Adipocyte (in vitro differentiated cells): Measurements from ENCODE around the gene IL4.
"Not testable (repeated sequence)": the region's sequence is repeated elsewhere in the genome, so short reads cannot be mapped to it uniquely, and the experiment has no call there.

Source experiments
- DNase-seq: peaks from one replicate; pipeline ENCODE4 v3.0.0-alpha.2; 2015; ENCODE audit warnings: low read depth
- H3K27me3 ChIP-seq: replicated peaks from 2 replicates; pipeline ENCODE4 v1.7.0; 2013; ENCODE audit warnings: mild to moderate bottlenecking, low read length, moderate library complexity; ENCODE audit not compliant: control insufficient read depth, insufficient read depth
- H3K36me3 ChIP-seq: 2 replicates; pipeline ENCODE4 v1.7.0; 2013; ENCODE audit warnings: low read length, mild to moderate bottlenecking, moderate library complexity; ENCODE audit not compliant: control insufficient read depth, insufficient read depth, severe bottlenecking
- H3K4me1 ChIP-seq: 2 replicates; pipeline ENCODE4 v1.7.0; 2013; ENCODE audit warnings: mild to moderate bottlenecking, low read length, moderate library complexity; ENCODE audit not compliant: control insufficient read depth, insufficient read depth
- H3K4me3 ChIP-seq: 2 replicates; pipeline ENCODE4 v1.7.0; 2013; ENCODE audit warnings: mild to moderate bottlenecking, low read length, moderate library complexity
- H3K9ac ChIP-seq: 2 replicates; pipeline ENCODE4 v1.7.0; 2013; ENCODE audit warnings: mild to moderate bottlenecking, low read length, moderate library complexity
- H3K9me3 ChIP-seq: 2 replicates; pipeline ENCODE4 v1.7.0; 2013; ENCODE audit warnings: mild to moderate bottlenecking, low read length, moderate library complexity; ENCODE audit not compliant: control insufficient read depth

The IL4 gene

DNA sequence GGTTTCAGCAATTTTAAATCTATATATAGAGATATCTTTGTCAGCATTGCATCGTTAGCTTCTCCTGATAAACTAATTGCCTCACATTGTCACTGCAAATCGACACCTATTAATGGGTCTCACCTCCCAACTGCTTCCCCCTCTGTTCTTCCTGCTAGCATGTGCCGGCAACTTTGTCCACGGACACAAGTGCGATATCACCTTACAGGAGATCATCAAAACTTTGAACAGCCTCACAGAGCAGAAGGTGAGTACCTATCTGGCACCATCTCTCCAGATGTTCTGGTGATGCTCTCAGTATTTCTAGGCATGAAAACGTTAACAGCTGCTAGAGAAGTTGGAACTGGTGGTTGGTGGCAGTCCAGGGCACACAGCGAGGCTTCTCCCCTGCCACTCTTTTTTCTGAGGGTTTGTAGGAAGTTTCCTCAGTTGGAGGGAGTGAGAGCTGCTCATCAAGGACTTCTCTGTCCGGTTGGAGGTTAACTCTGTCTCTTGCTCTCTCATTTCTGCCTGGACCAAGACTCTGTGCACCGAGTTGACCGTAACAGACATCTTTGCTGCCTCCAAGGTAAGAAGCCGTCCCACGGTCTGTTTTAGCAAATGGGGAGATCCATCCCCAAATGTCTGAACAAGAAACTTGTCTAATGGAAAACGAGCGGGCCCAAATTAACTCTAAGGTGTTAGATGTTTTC, at the start of gene IL4:
IL4 (plus strand) TSS at position 51 of the 692 bp plus-strand sequence; CDS start at position 113, 62 bp downstream.
- Histone ChIP-seq H3K9me3 (no peaks in the 10 kb centered on the region), H3K4me3 (peak within 1 kb of the TSS; percentile 72), H3K27me3 (peaks cover 3% of the 10 kb centered on the region), H3K4me1 (peaks cover 29% of the 10 kb centered on the region), H3K36me3 (no peaks in the 10 kb centered on the region), H3K9ac (peak within 1 kb of the TSS; percentile 57)
- DNase-seq = no peak

DNA sequence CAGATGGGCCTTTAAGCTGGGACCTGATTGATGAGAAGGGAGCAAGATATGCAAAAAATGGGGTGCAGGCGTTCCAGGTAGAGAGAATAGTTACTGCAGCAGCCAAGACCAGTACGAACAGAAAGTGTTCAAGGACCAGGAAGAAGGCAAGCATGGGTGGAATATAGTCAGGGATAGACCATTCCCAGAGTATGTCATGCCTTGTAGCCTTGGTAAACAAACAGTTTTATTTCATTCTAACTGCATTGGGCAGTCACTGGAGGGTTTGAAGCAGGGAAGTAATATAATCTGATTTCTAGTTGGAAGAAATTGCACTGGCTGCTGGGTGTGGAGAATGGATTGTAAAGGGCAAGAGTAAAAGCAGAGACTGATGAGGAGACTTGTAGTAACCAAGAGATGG, 46.3 kb upstream of the IL4 start:
- DNase-seq = no peak
- Histone ChIP-seq H3K36me3 (peaks cover 39% of the 10 kb centered on the region), H3K27me3 (no peaks in the 10 kb centered on the region), H3K9ac (no peak overlapping the region), H3K4me3 (no peak overlapping the region), H3K9me3 (no peaks in the 10 kb centered on the region), H3K4me1 (no peaks in the 10 kb centered on the region)

DNA sequence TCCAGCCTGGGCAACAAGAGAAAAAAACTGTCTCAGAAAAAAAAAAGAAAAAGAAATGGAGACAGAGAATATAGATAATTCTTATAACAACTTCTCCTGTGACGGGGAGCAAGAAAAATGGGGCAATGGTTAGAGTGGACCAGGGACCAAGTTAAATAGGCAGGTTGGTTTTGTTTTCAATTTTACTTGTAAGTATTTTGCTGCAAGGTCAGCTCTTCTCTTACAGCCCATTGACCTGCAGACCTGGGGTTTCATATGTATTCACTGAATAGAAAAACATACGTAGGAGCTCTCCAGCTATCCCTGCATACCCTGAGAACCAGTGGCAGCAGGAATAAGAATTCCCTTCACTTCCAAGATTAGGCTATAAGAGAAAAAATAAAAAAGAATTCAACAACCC, 45.0 kb upstream of the IL4 start:
- peaks cover 32% of the 10 kb centered on the region for H3K36me3 ChIP-seq
- no peak for DNase-seq
- H3K27me3 ChIP-seq = no peaks in the 10 kb centered on the region
- H3K4me1 ChIP-seq = no peaks in the 10 kb centered on the region
- no peaks in the 10 kb centered on the region for H3K9me3 ChIP-seq
- no peak overlapping the region for H3K9ac ChIP-seq
- H3K4me3 ChIP-seq = no peak overlapping the region

DNA sequence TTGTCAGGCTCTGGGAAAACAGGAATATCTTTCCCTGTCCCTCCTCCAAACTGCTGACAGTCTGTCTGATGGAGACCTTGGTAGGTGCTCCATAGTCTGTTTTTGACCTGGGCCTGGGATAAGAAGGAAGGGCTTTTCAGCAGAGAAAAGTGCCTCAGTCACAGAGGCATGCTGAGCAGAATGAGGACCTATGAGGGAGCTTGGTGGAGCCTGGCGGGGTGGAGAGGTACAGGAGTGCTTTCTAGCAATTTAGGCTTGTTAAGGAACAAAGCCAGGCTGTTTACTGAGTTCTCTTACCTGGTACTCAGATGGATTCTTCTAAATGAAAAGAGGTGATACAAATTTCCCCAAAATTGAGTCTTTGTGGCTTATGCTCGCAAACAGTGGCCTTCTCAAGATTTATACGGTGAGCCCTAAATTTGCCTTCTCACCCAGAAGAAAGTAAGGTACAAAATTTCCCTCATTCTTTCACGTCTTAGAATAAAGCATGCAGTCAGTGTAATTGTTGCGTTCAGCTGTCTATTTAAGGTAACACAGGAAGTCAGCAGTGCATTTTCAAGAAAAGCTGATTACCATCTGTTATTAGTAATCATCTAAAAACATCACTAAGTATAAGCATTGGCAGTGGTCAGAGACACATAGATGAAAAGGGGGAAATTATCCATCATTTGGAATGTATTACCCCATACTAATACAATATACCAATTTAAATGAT, 44.4 kb upstream of the IL4 start:
- H3K4me1 ChIP-seq = no peaks in the 10 kb centered on the region
- H3K36me3 ChIP-seq = peaks cover 32% of the 10 kb centered on the region
- H3K9ac ChIP-seq = no peak overlapping the region
- H3K27me3 ChIP-seq = no peaks in the 10 kb centered on the region
- no peaks in the 10 kb centered on the region for H3K9me3 ChIP-seq
- no peak overlapping the region for H3K4me3 ChIP-seq
- DNase-seq = no peak

DNA sequence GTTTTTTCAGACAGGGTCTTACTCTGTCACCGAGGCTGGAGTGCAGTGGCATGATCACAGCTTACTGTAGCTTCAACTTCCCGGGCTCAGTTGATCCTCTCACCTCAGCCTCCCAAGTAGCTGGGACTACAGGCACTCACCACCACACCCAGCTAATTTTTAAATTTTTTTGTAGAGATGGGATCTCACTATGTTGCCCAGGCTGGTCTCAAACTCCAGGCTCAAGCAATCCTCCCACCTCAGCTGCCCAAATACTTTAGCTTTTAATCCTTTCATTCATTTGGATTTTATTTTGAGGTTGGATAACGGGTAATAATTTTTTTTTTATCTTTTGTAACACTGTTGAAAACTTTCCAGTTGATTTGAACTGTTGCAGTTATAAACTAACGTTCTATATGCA, 40.2 kb upstream of the IL4 start:
- peaks cover 48% of the 10 kb centered on the region for H3K36me3 ChIP-seq
- not testable (repeated sequence) for H3K4me3 ChIP-seq, H3K27me3 ChIP-seq, H3K9me3 ChIP-seq, H3K9ac ChIP-seq, H3K4me1 ChIP-seq, DNase-seq

DNA sequence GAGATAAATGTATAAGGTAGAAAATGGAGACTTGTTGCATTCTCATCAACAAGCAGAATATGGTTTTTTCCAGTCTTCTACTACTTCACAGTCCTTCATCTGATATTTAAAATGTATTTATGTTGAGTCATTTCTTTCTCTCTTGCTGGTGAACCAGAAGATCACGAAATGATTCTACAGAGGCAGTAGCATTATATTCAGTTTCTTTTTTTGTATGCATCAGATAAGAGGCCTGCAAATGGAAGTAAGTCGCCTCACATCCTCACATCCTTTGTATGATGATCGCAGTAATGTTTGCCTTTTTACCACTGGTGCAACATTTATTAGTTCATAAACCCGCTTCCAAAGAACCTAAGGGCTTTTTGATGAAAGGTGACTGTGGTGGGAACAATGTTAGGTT, 37.9 kb upstream of the IL4 start:
- H3K27me3 ChIP-seq = no peaks in the 10 kb centered on the region

DNA sequence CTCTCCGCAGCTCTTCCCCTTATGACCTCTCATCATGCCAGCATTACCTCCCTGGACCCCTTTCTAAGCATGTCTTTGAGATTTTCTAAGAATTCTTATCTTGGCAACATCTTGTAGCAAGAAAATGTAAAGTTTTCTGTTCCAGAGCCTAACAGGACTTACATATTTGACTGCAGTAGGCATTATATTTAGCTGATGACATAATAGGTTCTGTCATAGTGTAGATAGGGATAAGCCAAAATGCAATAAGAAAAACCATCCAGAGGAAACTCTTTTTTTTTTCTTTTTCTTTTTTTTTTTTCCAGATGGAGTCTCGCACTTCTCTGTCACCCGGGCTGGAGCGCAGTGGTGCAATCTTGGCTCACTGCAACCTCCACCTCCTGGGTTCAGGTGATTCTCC, 36.5 kb upstream of the IL4 start:
- no peaks in the 10 kb centered on the region for H3K27me3 ChIP-seq
- peaks cover 6% of the 10 kb centered on the region for H3K4me1 ChIP-seq
- H3K4me3 ChIP-seq = no peak overlapping the region
- no peaks in the 10 kb centered on the region for H3K9me3 ChIP-seq
- DNase-seq = no peak
- peaks cover 60% of the 10 kb centered on the region for H3K36me3 ChIP-seq
- H3K9ac ChIP-seq = no peak overlapping the region

More for the DNA sequence above, 37.9 kb upstream of the IL4 start:
- no peak for DNase-seq
- H3K36me3 ChIP-seq = peaks cover 57% of the 10 kb centered on the region
- no peak overlapping the region for H3K4me3 ChIP-seq
- peaks cover 1% of the 10 kb centered on the region for H3K4me1 ChIP-seq
- H3K9me3 ChIP-seq = no peaks in the 10 kb centered on the region
- no peak overlapping the region for H3K9ac ChIP-seq

DNA sequence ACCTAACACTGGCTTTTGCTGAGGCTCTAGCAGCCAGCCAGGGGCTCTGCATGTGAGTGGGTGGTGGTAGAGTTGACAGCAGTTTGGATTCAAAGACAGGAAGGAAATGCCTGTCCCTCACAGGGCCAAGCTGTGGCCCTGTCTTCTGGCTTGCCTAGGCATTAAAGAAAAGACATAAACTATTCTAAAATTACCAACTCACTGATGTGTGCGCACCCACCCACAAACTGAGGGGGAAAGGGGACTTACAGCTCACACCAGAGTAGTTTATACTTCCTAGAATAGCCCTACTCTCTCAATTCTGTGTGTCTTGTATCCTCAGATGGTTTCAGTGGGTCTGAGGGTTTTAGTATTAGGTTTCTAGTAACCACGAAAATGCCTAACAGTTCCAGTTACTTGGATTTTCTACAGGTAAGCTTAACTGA, 34.1 kb upstream of the IL4 start:
- Histone ChIP-seq H3K36me3 (peaks cover 69% of the 10 kb centered on the region), H3K9ac (no peak overlapping the region), H3K27me3 (no peaks in the 10 kb centered on the region), H3K4me3 (no peak overlapping the region), H3K4me1 (peaks cover 6% of the 10 kb centered on the region), H3K9me3 (no peaks in the 10 kb centered on the region)
- DNase-seq = no peak

DNA sequence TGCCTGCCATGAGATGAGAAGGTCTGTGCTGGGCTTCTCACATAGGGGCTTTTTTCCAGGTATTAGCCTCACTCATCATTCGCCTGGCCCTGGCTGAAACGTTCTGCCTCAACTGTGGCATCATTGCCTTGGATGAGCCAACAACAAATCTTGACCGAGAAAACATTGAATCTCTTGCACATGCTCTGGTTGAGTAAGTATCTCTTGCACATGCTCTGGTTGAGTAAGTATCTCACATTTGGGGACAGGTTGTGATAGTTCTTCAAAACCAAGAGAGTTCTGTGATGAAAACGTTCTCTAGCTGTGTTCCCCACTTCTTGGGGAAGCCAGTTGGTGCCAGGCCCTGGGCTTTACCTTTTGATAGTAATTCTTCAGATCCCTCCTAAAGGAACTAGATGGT, 33.2 kb upstream of the IL4 start:
- Histone ChIP-seq H3K36me3 (peaks cover 69% of the 10 kb centered on the region), H3K9ac (no peak overlapping the region), H3K9me3 (no peaks in the 10 kb centered on the region), H3K4me3 (no peak overlapping the region), H3K4me1 (peaks cover 6% of the 10 kb centered on the region), H3K27me3 (no peaks in the 10 kb centered on the region)
- no peak for DNase-seq

DNA sequence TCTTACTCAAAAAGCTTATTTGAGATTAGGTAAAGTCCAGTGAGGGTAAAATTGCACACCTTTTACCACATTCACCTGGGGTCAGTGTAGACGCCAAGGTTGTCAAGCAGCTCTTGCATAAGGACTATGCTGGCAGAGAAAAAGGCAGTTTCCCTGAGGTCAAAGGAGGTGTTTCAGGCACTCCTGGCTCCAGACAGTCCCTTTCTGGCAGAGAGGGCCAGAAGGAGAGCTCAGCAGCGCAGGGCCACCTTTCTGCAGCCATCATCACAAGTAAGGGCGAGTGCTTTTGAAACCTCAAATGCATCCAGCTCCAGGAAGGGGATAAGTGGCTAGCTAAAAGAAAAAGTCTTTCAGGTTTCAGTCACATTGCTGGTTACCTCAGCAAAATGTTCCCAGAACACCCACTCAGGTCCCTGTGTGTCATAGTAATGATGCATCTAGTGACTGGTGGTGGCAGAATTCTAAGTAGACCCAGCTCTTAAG, 32.5 kb upstream of the IL4 start:
- Histone ChIP-seq H3K4me3 (no peak overlapping the region), H3K4me1 (peaks cover 6% of the 10 kb centered on the region), H3K36me3 (peaks cover 65% of the 10 kb centered on the region), H3K9ac (no peak overlapping the region), H3K9me3 (no peaks in the 10 kb centered on the region), H3K27me3 (no peaks in the 10 kb centered on the region)
- no peak for DNase-seq

DNA sequence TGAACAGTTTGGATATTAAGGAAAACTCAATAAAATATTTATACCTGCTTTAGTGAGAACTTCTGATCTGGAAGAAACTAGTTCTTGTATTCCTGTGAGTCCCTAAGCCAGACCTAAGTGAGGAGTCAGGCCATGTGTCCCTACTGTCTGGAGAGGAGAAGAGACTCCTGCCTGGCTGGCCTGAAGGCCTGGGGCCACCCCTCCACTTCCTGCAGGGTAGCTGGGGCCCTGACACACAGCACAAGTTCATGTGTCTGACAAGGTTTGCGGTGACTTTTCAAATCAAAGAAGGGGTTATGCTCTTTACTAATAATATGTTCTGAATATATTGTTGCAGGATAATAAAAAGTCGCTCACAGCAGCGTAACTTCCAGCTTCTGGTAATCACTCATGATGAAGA, 31.9 kb upstream of the IL4 start:
- no peak for DNase-seq

More for the DNA sequence above, 31.9 kb upstream of the IL4 start:
- Histone ChIP-seq H3K9me3 (no peaks in the 10 kb centered on the region), H3K9ac (no peak overlapping the region), H3K4me1 (peaks cover 6% of the 10 kb centered on the region), H3K4me3 (no peak overlapping the region), H3K36me3 (peaks cover 62% of the 10 kb centered on the region), H3K27me3 (no peaks in the 10 kb centered on the region)
